IMR-90 (cell line): ENCODE data around the gene IL21.

Experiments used
- BHLHE40 ChIP-seq: fragments of 150-350 bp; IDR thresholded peaks from 2 replicates; pipeline ENCODE4 v1.6.1; 2016; ENCODE audit warnings: mild to moderate bottlenecking, low read depth, low read length
- CEBPB ChIP-seq: IDR thresholded peaks from 2 replicates; pipeline ENCODE4 v1.6.1; 2012; ENCODE audit warnings: low read depth, low read length, improper control_type of control experiment
- CTCF ChIP-seq: conservative IDR thresholded peaks from 2 replicates; pipeline ENCODE4 v1.5.1; 2012; ENCODE audit warnings: mild to moderate bottlenecking, low read depth, low read length, improper control_type of control experiment
- MAFK ChIP-seq: IDR thresholded peaks from 2 replicates; pipeline ENCODE4 v1.6.1; 2012; ENCODE audit warnings: low read depth, low read length, improper control_type of control experiment
- MAZ ChIP-seq: IDR thresholded peaks from 2 replicates; pipeline ENCODE4 v1.6.1; 2012; ENCODE audit warnings: low read depth, mild to moderate bottlenecking, low read length, improper control_type of control experiment, moderate library complexity, borderline replicate concordance
- MXI1 ChIP-seq: IDR thresholded peaks from 2 replicates; pipeline ENCODE4 v1.6.1; 2012; ENCODE audit warnings: low read depth, mild to moderate bottlenecking, low read length, moderate library complexity, borderline replicate concordance
- NFE2L2 ChIP-seq: fragments of 150-350 bp; IDR thresholded peaks from 2 replicates; pipeline ENCODE4 v1.6.1; 2016; ENCODE audit warnings: low read depth, mild to moderate bottlenecking, low read length
- POLR2A ChIP-seq: IDR thresholded peaks from 2 replicates; pipeline ENCODE4 v1.6.1; 2012; ENCODE audit warnings: mild to moderate bottlenecking, low read depth, low read length
- SMC3 ChIP-seq: fragments of 150-350 bp; IDR thresholded peaks from 2 replicates; pipeline ENCODE4 v1.6.1; 2016; ENCODE audit warnings: low read depth, mild to moderate bottlenecking, antibody characterized with exemption, low read length, moderate library complexity
- USF2 ChIP-seq: fragments of 150-350 bp; IDR thresholded peaks from 2 replicates; pipeline ENCODE4 v1.6.1; 2017; ENCODE audit warnings: mild to moderate bottlenecking, antibody characterized with exemption, low read length, low read depth
- TF ChIP-seq, protein P1 (sequence below): fragments of 150-350 bp; IDR thresholded peaks from 2 replicates; pipeline ENCODE4 v1.6.1; 2016; ENCODE audit warnings: low read depth, mild to moderate bottlenecking, low read length, moderate library complexity, borderline replicate concordance

DNA sequence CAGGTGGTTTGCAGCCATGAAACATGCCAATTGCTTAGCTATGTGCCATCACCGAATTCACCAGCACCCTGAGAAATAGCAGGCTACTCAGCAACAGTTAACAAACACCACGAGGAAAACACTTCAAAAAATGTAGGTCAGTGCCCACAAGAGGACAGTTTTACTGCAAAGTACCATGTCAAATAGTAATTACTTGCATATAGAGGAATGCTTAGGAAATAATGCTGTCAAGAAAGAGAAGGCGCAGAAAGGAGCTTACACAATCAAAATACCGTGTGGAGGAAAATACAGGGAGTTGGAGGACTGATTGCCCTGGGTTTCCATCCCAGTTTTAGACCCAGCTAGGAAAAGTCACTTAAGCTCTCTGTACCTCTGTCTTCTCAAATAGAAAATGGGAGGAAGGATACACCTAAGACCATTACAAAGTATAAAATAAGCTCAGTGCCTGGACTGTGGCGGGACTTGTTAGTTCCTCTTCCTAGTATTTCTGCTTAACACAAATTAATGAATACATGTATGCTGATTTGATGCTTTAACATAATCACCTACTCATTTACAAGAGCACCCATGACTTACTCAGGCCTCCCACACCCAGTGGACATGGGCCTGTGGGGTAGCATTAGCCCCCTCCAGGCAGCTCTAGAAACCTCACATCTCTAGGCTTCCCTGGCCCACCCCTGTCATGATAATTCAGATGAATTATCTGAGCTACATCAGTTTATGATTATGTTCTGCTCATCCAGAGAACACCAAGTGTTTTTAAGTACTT, 44.5 kb upstream of the IL21 start:
- TF ChIP-seq POLR2A (no peak), CTCF (no peak), SMC3 (no peak), CEBPB (no peak), MAZ (no peak), NFE2L2 (no peak), BHLHE40 (no peak), USF2 (no peak), MAFK (no peak), MXI1 (no peak)
- TF ChIP-seq, protein P1, sequence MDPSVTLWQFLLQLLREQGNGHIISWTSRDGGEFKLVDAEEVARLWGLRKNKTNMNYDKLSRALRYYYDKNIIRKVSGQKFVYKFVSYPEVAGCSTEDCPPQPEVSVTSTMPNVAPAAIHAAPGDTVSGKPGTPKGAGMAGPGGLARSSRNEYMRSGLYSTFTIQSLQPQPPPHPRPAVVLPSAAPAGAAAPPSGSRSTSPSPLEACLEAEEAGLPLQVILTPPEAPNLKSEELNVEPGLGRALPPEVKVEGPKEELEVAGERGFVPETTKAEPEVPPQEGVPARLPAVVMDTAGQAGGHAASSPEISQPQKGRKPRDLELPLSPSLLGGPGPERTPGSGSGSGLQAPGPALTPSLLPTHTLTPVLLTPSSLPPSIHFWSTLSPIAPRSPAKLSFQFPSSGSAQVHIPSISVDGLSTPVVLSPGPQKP: no peak
